ENCODE data around the gene SCNM1.

Gene SCNM1

GRCh38 chr1:151165738-151166504, at the start of gene SCNM1, which contains the start of gene LYSMD1:
Gene SCNM1, plus strand, starts transcription at chr1:151166144. Its CDS starts 9 bp downstream, at chr1:151166153.
Gene LYSMD1, minus strand, starts transcription at chr1:151165902. Its CDS starts 644 bp downstream, at chr1:151165258.
- Mint-ChIP-seq H3K36me3 (ENCODE audit: low read depth) (peaks cover 40% of the 10 kb centered on the region), H3K4me3 (peak within 1 kb of the TSS; percentile 96), H3K9me3 (no peaks in the 10 kb centered on the region), H3K4me1 (ENCODE audit: low read depth) (peaks cover 39% of the 10 kb centered on the region), H3K27ac (peak within 1 kb of the TSS; percentile 93), H3K27me3 (ENCODE audit: low read depth) (no peaks in the 10 kb centered on the region)

- Mint-ChIP-seq H3K36me3 (ENCODE audit: low read depth) (peaks cover 3% of the 10 kb centered on the region), H3K4me3 (no peak overlapping the region), H3K9me3 (no peaks in the 10 kb centered on the region), H3K27ac (no peak overlapping the region), H3K4me1 (ENCODE audit: low read depth) (no peaks in the 10 kb centered on the region), H3K27me3 (ENCODE audit: low read depth) (no peaks in the 10 kb centered on the region)
Measured at GRCh38 chr1:151124763-151125403, 41.1 kb upstream of the SCNM1 start.

- Mint-ChIP-seq H3K27ac (no peak overlapping the region), H3K9me3 (no peaks in the 10 kb centered on the region), H3K4me1 (ENCODE audit: low read depth) (peaks cover 5% of the 10 kb centered on the region), H3K36me3 (ENCODE audit: low read depth) (no peaks in the 10 kb centered on the region), H3K4me3 (no peak overlapping the region), H3K27me3 (ENCODE audit: low read depth) (peaks cover 12% of the 10 kb centered on the region)
Measured at GRCh38 chr1:151128800-151129199, 37.1 kb upstream of the SCNM1 start.

- no peaks in the 10 kb centered on the region for H3K9me3 Mint-ChIP-seq
- H3K4me1 Mint-ChIP-seq (ENCODE audit: low read depth), result peaks cover 7% of the 10 kb centered on the region
- H3K27ac Mint-ChIP-seq, result peak overlapping the region; percentile 69
- peak overlapping the region; percentile 51 for H3K4me3 Mint-ChIP-seq
- H3K27me3 Mint-ChIP-seq (ENCODE audit: low read depth), result peaks cover 12% of the 10 kb centered on the region
- no peaks in the 10 kb centered on the region for H3K36me3 Mint-ChIP-seq (ENCODE audit: low read depth)
Measured at GRCh38 chr1:151130987-151131586, 34.9 kb upstream of the SCNM1 start.

GRCh38 chr1:151131701-151132334, 34.1 kb upstream of the SCNM1 start:
- H3K27ac Mint-ChIP-seq, result peak overlapping the region; percentile 69

GRCh38 chr1:151132335-151133017, 33.5 kb upstream of the SCNM1 start:
- Mint-ChIP-seq H3K27ac (no peak overlapping the region), H3K27me3 (ENCODE audit: low read depth) (peaks cover 12% of the 10 kb centered on the region), H3K4me3 (no peak overlapping the region), H3K9me3 (no peaks in the 10 kb centered on the region), H3K36me3 (ENCODE audit: low read depth) (no peaks in the 10 kb centered on the region), H3K4me1 (ENCODE audit: low read depth) (peaks cover 7% of the 10 kb centered on the region)

More at GRCh38 chr1:151131701-151132334, 34.1 kb upstream of the SCNM1 start:
- Mint-ChIP-seq H3K4me1 (ENCODE audit: low read depth) (peaks cover 7% of the 10 kb centered on the region), H3K27me3 (ENCODE audit: low read depth) (peaks cover 12% of the 10 kb centered on the region), H3K4me3 (peak overlapping the region; percentile 51), H3K9me3 (no peaks in the 10 kb centered on the region), H3K36me3 (ENCODE audit: low read depth) (no peaks in the 10 kb centered on the region)

- Mint-ChIP-seq H3K4me1 (ENCODE audit: low read depth) (peaks cover 7% of the 10 kb centered on the region), H3K4me3 (no peak overlapping the region), H3K27ac (no peak overlapping the region), H3K36me3 (ENCODE audit: low read depth) (no peaks in the 10 kb centered on the region), H3K9me3 (no peaks in the 10 kb centered on the region), H3K27me3 (ENCODE audit: low read depth) (peaks cover 12% of the 10 kb centered on the region)
Measured at GRCh38 chr1:151133018-151133806, 32.7 kb upstream of the SCNM1 start.

GRCh38 chr1:151134396-151134795, 31.5 kb upstream of the SCNM1 start:
- Mint-ChIP-seq H3K27ac (no peak overlapping the region), H3K4me3 (no peak overlapping the region), H3K9me3 (no peaks in the 10 kb centered on the region), H3K27me3 (ENCODE audit: low read depth) (peaks cover 12% of the 10 kb centered on the region), H3K36me3 (ENCODE audit: low read depth) (no peaks in the 10 kb centered on the region), H3K4me1 (ENCODE audit: low read depth) (peaks cover 7% of the 10 kb centered on the region)

GRCh38 chr1:151134991-151135390, 31.0 kb upstream of the SCNM1 start:
- no peak overlapping the region for H3K4me3 Mint-ChIP-seq
- H3K27me3 Mint-ChIP-seq (ENCODE audit: low read depth), result peaks cover 12% of the 10 kb centered on the region
- no peaks in the 10 kb centered on the region for H3K36me3 Mint-ChIP-seq (ENCODE audit: low read depth)
- H3K27ac Mint-ChIP-seq, result no peak overlapping the region
- peaks cover 7% of the 10 kb centered on the region for H3K4me1 Mint-ChIP-seq (ENCODE audit: low read depth)
- no peaks in the 10 kb centered on the region for H3K9me3 Mint-ChIP-seq

- Mint-ChIP-seq H3K36me3 (ENCODE audit: low read depth) (no peaks in the 10 kb centered on the region), H3K9me3 (no peaks in the 10 kb centered on the region)
Measured at GRCh38 chr1:151135433-151136385, 30.2 kb upstream of the SCNM1 start.

GRCh38 chr1:151137789-151138188, 28.2 kb upstream of the SCNM1 start:
- Mint-ChIP-seq H3K4me1 (ENCODE audit: low read depth) (peaks cover 2% of the 10 kb centered on the region), H3K9me3 (no peaks in the 10 kb centered on the region), H3K27me3 (ENCODE audit: low read depth) (no peaks in the 10 kb centered on the region), H3K36me3 (ENCODE audit: low read depth) (no peaks in the 10 kb centered on the region), H3K27ac (no peak overlapping the region), H3K4me3 (no peak overlapping the region)

More at GRCh38 chr1:151135433-151136385, 30.2 kb upstream of the SCNM1 start:
- Mint-ChIP-seq H3K27me3 (ENCODE audit: low read depth) (peaks cover 8% of the 10 kb centered on the region), H3K27ac (no peak overlapping the region), H3K4me1 (ENCODE audit: low read depth) (peaks cover 5% of the 10 kb centered on the region), H3K4me3 (no peak overlapping the region)

- Mint-ChIP-seq H3K27me3 (ENCODE audit: low read depth) (peaks cover 15% of the 10 kb centered on the region), H3K4me1 (ENCODE audit: low read depth) (peaks cover 11% of the 10 kb centered on the region), H3K4me3 (no peak overlapping the region), H3K9me3 (no peaks in the 10 kb centered on the region), H3K36me3 (ENCODE audit: low read depth) (no peaks in the 10 kb centered on the region), H3K27ac (no peak overlapping the region)
Measured at GRCh38 chr1:151142411-151143056, 23.4 kb upstream of the SCNM1 start.

Data from T-helper 1 cell treated with Interleukin-12 subunit alpha and Interleukin-12 subunit beta and Interleukin-4 antibody, amounts not matched to agents 30 μg/mL and 1 μg/mL, for 36 hours (primary cell).